ENCODE measurements around the gene UGT8.
"Not testable (repeated sequence)": the region's sequence is repeated elsewhere in the genome, so short reads cannot be mapped to it uniquely, and the experiment has no call there.

The UGT8 gene

GRCh38 chr4:114606245-114606644 is 7.6 kb downstream of the UGT8 start:
- no peak for DNase-seq

GRCh38 chr4:114607056-114607455 is 8.4 kb downstream of the UGT8 start:
- DNase-seq: no peak

- DNase-seq: no peak
Measured at GRCh38 chr4:114613560-114613959, 15.0 kb downstream of the UGT8 start.

- DNase-seq: no peak
Measured at GRCh38 chr4:114615435-114615834, 16.8 kb downstream of the UGT8 start.

- not testable (repeated sequence) for DNase-seq
Measured at GRCh38 chr4:114616036-114616435, 17.4 kb downstream of the UGT8 start.

- DNase-seq: no peak
Measured at GRCh38 chr4:114626196-114626595, 27.6 kb downstream of the UGT8 start.

GRCh38 chr4:114636192-114636935 is 37.8 kb downstream of the UGT8 start:
- peak in 21 of 56 donors; percentile 4 to 47 (median 15) for DNase-seq

- DNase-seq: no peak
Measured at GRCh38 chr4:114642173-114642780, 43.7 kb downstream of the UGT8 start.

- no peak for DNase-seq
Measured at GRCh38 chr4:114649908-114650307, 51.3 kb downstream of the UGT8 start.

GRCh38 chr4:114653675-114654074 is 55.1 kb downstream of the UGT8 start:
- DNase-seq: no peak

- DNase-seq: no peak
Measured at GRCh38 chr4:114654592-114654991, 56.0 kb downstream of the UGT8 start.

- peak in 33 of 56 donors; percentile 3 to 57 (median 27) for DNase-seq
Measured at GRCh38 chr4:114658179-114658578, 59.6 kb downstream of the UGT8 start.

GRCh38 chr4:114658776-114659175 is 60.2 kb downstream of the UGT8 start:
- peak in 7 of 56 donors; percentile 1 to 23 (median 6) for DNase-seq

- DNase-seq: peak in 50 of 56 donors; percentile 2 to 82 (median 55)
Measured at GRCh38 chr4:114659386-114660008, 60.9 kb downstream of the UGT8 start.

- DNase-seq: no peak
Measured at GRCh38 chr4:114663083-114663482, 64.5 kb downstream of the UGT8 start.

- no peak for DNase-seq
Measured at GRCh38 chr4:114668577-114668976, 70.0 kb downstream of the UGT8 start.

- not testable (repeated sequence) for DNase-seq
Measured at GRCh38 chr4:114670733-114671132, 72.1 kb downstream of the UGT8 start.

- no peak for DNase-seq
Measured at GRCh38 chr4:114673306-114673705, 74.7 kb downstream of the UGT8 start.

- DNase-seq: no peak
Measured at GRCh38 chr4:114674080-114674479, 75.5 kb downstream of the UGT8 start.

GRCh38 chr4:114677346-114677979 is 78.9 kb downstream of the UGT8 start:
- no peak for DNase-seq

GRCh38 chr4:114684462-114684861 is 85.9 kb downstream of the UGT8 start:
- DNase-seq: no peak

GRCh38 chr4:114688059-114688458 is 89.5 kb downstream of the UGT8 start:
- no peak for DNase-seq
